ENCODE results near the gene IRF4. TPM values are rescaled to one million over a fixed set of nuclear protein-coding genes. Genes with fewer than 3 reads are reported as not detected.

IRF4 gene
- total RNA-seq, 3 donors from 2014 or later, result 2.8 to 10.5 (median 4.5) TPM

DNA sequence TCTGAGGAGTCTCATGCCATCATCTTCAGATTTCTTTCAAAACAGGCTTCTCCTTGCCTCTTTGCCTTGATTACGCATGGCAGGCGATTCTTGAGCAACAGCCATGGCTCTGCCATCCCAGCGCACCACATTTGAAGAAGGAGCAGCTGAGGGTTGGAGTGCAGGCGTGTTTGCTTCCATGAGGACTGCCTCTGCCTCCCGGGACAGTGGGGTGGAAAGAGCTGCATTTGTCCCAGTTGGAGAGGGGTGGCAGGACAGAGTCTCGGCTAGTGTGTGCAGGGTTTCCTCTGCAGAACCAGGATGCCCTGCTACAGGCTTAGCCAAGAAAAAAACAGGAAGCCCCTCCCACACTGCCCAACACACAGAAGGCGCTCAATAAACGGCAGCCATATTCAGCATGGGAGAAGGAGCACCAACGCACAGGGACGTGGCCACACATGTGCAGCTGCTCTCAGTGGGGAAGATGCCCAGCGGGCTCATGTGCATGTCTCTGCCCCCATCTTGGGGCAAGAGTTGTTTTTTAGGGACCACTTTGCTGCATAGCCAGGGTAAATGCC, 36.6 kb downstream of the IRF4 start:
- TF ChIP-seq, protein P1, sequence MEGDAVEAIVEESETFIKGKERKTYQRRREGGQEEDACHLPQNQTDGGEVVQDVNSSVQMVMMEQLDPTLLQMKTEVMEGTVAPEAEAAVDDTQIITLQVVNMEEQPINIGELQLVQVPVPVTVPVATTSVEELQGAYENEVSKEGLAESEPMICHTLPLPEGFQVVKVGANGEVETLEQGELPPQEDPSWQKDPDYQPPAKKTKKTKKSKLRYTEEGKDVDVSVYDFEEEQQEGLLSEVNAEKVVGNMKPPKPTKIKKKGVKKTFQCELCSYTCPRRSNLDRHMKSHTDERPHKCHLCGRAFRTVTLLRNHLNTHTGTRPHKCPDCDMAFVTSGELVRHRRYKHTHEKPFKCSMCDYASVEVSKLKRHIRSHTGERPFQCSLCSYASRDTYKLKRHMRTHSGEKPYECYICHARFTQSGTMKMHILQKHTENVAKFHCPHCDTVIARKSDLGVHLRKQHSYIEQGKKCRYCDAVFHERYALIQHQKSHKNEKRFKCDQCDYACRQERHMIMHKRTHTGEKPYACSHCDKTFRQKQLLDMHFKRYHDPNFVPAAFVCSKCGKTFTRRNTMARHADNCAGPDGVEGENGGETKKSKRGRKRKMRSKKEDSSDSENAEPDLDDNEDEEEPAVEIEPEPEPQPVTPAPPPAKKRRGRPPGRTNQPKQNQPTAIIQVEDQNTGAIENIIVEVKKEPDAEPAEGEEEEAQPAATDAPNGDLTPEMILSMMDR (IDR thresholded peaks at IDR 0.05), result no peak
- Histone ChIP-seq H3K4me1 (ENCODE audit: low read depth) (no peaks in the 10 kb centered on the region), H3K9me3 (no peaks in the 10 kb centered on the region), H3K4me3 (no peak overlapping the region), H3K36me3 (ENCODE audit: low read depth) (no peaks in the 10 kb centered on the region)
- DNase-seq (no peak), ATAC-seq (no peak)
- intact Hi-C loops (cut with DNase I, micrococcal nuclease), result no loop called here

DNA sequence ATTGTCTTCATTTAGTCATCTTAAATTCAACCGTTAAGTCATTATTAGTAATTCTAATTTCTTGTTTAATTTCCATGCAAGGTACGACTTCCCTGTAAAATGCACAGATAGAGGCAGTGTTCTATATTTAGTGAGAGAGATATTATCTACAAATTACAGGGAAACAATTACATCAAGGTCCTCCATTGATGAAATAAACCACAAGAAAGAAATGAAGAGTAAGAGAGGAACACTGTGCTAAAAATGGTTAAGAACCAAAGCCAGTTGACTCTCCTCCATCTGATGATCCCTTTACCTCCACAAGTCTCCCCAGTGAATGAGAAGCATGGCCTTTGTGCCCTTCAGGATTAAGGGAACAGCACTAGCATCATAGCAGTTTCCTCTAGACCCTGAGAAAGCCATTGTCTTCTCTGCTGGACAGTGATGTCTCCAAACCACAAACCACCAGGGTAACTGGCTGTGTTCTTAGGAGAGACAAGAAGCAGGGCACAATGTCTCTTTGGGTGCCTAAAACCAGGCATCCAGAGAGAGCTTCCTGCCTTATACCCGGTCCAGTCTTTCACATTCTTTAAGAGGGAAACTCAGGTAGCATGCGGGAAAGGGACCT, 38.1 kb downstream of the IRF4 start:
- H3K4me1 ChIP-seq (ENCODE audit: low read depth), result no peaks in the 10 kb centered on the region
- DNase-seq (no peak), ATAC-seq (no peak)
- H3K9me3 ChIP-seq, result no peaks in the 10 kb centered on the region
- no peaks in the 10 kb centered on the region for H3K36me3 ChIP-seq (ENCODE audit: low read depth)
- intact Hi-C loops (cut with DNase I, micrococcal nuclease), result no loop called here
- TF ChIP-seq, protein P1 (IDR thresholded peaks at IDR 0.05), result no peak
- H3K4me3 ChIP-seq, result no peak overlapping the region

DNA sequence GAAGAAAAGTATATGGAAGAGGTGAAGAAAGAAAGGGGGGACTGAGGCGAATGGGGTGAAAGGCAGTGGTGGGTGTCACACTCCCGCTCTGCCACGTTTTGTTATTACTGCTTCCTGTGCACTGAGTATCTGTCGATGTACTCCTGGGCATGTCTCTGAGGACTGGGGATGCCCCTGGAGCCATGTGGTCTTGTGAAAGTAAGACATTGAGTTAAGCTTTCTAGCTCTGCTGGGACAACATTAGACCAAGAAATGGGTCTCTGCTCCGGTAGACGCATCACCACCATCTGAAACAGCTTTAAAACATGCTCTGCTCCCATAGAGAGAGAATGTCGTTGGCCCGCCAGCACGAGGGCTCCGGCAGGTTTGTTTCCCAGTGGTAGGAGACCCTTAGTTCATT, 40.0 kb downstream of the IRF4 start:
- no peaks in the 10 kb centered on the region for H3K36me3 ChIP-seq (ENCODE audit: low read depth)
- no peaks in the 10 kb centered on the region for H3K9me3 ChIP-seq
- ATAC-seq (no peak), DNase-seq (no peak)
- intact Hi-C loops (cut with DNase I, micrococcal nuclease), result no loop called here
- TF ChIP-seq, protein P1 (IDR thresholded peaks at IDR 0.05), result no peak
- H3K4me3 ChIP-seq, result no peak overlapping the region
- H3K4me1 ChIP-seq (ENCODE audit: low read depth), result no peaks in the 10 kb centered on the region

DNA sequence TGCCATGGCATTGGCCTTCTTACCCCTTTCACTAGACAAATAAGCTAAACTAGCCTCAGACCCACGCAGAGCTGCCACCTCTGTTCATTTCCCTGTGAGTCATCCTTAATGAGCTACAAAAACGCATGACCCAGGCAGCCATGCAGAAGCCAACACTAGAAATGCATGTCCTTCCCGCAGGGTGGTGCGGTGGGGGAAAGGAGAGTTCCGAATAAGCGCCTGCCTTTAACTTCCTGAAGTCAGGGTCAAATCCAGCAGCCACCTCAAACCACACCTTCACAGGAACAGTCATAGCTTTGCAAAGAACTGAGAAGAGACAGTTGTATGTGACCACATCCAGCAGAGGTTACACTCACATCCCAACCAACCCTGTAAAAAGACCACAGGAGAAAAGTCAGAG, 40.4 kb downstream of the IRF4 start:
- TF ChIP-seq, protein P1 (IDR thresholded peaks at IDR 0.05), result no peak
- Histone ChIP-seq H3K4me1 (ENCODE audit: low read depth) (no peaks in the 10 kb centered on the region), H3K36me3 (ENCODE audit: low read depth) (no peaks in the 10 kb centered on the region), H3K9me3 (no peaks in the 10 kb centered on the region), H3K4me3 (no peak overlapping the region)
- intact Hi-C loops (cut with DNase I, micrococcal nuclease), result no loop called here
- no peak for ATAC-seq
- no peak for DNase-seq

DNA sequence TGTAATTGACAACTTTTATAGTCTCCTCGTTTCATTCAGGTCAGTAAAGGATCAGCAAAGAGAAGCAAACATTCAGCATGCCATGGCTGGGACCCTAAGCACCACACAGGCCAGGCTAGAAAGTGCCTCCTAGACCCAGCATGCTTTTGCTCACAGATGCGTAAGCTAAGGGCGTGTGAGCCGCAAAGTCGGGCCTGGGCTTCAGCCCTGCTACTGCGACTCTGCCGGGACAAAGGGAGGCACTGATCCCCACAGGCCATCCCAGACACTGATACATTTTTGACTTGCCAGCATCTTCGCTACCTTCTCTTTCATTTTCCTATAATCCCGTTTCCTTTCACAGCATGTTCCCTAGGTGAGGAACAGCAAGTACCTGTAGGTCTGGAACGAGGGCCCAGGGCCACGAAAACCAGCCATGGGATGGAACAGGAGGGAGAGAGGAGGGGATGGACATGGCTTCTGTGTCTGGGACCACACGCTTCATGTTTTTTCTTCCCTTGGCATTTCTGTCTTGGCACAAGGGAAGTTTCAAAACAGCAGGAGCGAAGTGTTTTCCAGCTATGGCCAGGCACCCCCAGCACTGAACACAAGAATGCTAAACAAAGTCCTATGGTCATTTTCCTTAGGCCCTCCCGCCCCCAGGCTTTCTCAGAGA, 42.6 kb downstream of the IRF4 start:
- TF ChIP-seq, protein P1 (IDR thresholded peaks at IDR 0.05), result no peak
- H3K9me3 ChIP-seq, result no peaks in the 10 kb centered on the region
- intact Hi-C loops (cut with DNase I, micrococcal nuclease), result no loop called here
- DNase-seq (no peak), ATAC-seq (no peak)
- H3K4me1 ChIP-seq (ENCODE audit: low read depth), result no peaks in the 10 kb centered on the region
- no peak overlapping the region for H3K4me3 ChIP-seq
- H3K36me3 ChIP-seq (ENCODE audit: low read depth), result no peaks in the 10 kb centered on the region
